Dermis microvascular lymphatic vessel endothelial cell (primary cell): ENCODE results near the gene ANAPC5. TPM values are rescaled to one million over a fixed set of nuclear protein-coding genes. Genes with fewer than 3 reads are reported as not detected.

Experiments
- DNase-seq, 2 donors: peaks; one replicate each; pipeline versions ENCODE4 v3.0.0 to v3.0.0-alpha.2; 2010; ENCODE audit warnings: low read depth in 2 of 2
- total RNA-seq: library from RNA; depleted of rRNA; stranded (reverse); fragments of >200 nt; gene quantifications from 2 replicates; pipeline ENCODE4 v1.2.1, GENCODE V29; 2014

Gene ANAPC5
- total RNA-seq, 1 donor from 2014 or later, result 115 TPM

- no peak for DNase-seq
These were observed 13.3 kb upstream of the ANAPC5 start for GRCh38 chr12:121365416-121366062.

- DNase-seq, result no peak
These were observed 12.5 kb upstream of the ANAPC5 start for GRCh38 chr12:121364683-121365121.

GRCh38 chr12:121358073-121358472, 5.9 kb upstream of the ANAPC5 start:
- no peak for DNase-seq

- DNase-seq, result no peak
These were observed 5.1 kb upstream of the ANAPC5 start for GRCh38 chr12:121357331-121357730.

- no peak for DNase-seq
These were observed 4.4 kb upstream of the ANAPC5 start for GRCh38 chr12:121356657-121357056.

GRCh38 chr12:121355818-121356217, 3.6 kb upstream of the ANAPC5 start:
- no peak for DNase-seq

GRCh38 chr12:121352682-121353018, 439 bp upstream of the ANAPC5 start:
- DNase-seq, result no peak

- no peak for DNase-seq
These were observed 5.5 kb downstream of the ANAPC5 start for GRCh38 chr12:121346747-121347146.

- no peak for DNase-seq
These were observed 6.9 kb downstream of the ANAPC5 start for GRCh38 chr12:121345151-121345815.

GRCh38 chr12:121344506-121344905, 7.7 kb downstream of the ANAPC5 start:
- no peak for DNase-seq

- DNase-seq, result no peak
These were observed 14.8 kb downstream of the ANAPC5 start for GRCh38 chr12:121337416-121337815.

- peak; percentile 40 to 79 for DNase-seq
These were observed 17.5 kb downstream of the ANAPC5 start for GRCh38 chr12:121334513-121335343.

GRCh38 chr12:121333747-121334146, 18.5 kb downstream of the ANAPC5 start:
- no peak for DNase-seq

- DNase-seq, result no peak
These were observed 21.0 kb downstream of the ANAPC5 start for GRCh38 chr12:121331248-121331647.

- no peak for DNase-seq
These were observed 21.5 kb downstream of the ANAPC5 start for GRCh38 chr12:121330692-121331091.

GRCh38 chr12:121330195-121330594, 22.0 kb downstream of the ANAPC5 start:
- no peak for DNase-seq

GRCh38 chr12:121328620-121329019, 23.6 kb downstream of the ANAPC5 start:
- DNase-seq, result no peak

GRCh38 chr12:121326996-121327674, 25.1 kb downstream of the ANAPC5 start:
- peak in 1 of 2 donors; percentile 36 for DNase-seq

- peak in 1 of 2 donors; percentile 55 for DNase-seq
These were observed 26.3 kb downstream of the ANAPC5 start for GRCh38 chr12:121325922-121326396.

GRCh38 chr12:121323908-121324307, 28.3 kb downstream of the ANAPC5 start:
- DNase-seq, result no peak

GRCh38 chr12:121318121-121318520, 34.1 kb downstream of the ANAPC5 start:
- DNase-seq, result no peak

GRCh38 chr12:121314431-121314830, 37.8 kb downstream of the ANAPC5 start:
- no peak for DNase-seq
